Body of pancreas (tissue), 4 donors: ENCODE results near the gene TACC2.

Experiments
- POLR2A ChIP-seq, 3 donors: fragments of 450-650 bp; IDR thresholded peaks; one replicate each; pipeline ENCODE4 v1.6.1; 2016; ENCODE audit warnings: antibody characterized with exemption in 3 of 3, mild to moderate bottlenecking in 2 of 3
- TF ChIP-seq, protein P1 (sequence below), 7 experiments: fragments of 450-650 bp in 4 of 7; fragments of 200-600 bp in 3 of 7; sonication (generic) in 3 of 7; IDR thresholded peaks; one replicate each; pipeline ENCODE4 v1.5.1; 2016 to 2019; ENCODE audit warnings: antibody characterized with exemption in 7 of 7

DNA sequence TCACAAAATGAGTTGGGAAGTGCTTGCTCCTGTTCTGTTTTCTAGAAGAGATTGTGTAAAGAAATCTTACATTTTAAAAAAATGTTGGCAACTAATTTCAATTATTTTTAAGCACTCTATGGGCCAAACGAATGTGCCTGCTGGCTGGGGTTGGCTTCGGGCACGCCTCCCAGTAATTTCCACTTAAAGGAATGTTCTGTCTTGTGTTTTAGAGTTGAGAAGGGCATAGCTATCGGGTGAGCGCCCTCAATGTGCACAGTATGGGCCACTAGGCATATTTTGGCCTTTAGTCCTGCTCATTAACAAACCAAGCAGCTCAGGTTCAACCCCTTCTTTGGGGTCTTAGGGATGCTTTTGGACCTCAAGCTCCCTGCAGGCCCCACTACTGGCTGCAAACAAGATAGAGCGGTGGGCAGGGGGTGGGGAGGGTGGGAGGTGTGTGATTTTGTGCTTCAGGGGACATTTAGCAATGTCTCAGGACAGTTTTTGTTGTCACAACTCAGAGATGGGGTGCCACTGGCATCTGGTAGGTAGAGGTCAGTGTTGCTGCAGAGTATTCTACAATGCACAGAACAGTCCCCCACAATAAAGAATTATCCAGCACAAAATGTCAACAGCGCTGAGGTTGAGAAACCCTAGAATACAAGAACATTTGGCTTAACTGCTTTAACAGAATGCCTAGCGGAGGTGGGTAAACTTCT is 40.7 kb downstream of the TACC2 start:
- no peak for TF ChIP-seq POLR2A (IDR thresholded peaks at IDR 0.05)
- TF ChIP-seq, protein P1, sequence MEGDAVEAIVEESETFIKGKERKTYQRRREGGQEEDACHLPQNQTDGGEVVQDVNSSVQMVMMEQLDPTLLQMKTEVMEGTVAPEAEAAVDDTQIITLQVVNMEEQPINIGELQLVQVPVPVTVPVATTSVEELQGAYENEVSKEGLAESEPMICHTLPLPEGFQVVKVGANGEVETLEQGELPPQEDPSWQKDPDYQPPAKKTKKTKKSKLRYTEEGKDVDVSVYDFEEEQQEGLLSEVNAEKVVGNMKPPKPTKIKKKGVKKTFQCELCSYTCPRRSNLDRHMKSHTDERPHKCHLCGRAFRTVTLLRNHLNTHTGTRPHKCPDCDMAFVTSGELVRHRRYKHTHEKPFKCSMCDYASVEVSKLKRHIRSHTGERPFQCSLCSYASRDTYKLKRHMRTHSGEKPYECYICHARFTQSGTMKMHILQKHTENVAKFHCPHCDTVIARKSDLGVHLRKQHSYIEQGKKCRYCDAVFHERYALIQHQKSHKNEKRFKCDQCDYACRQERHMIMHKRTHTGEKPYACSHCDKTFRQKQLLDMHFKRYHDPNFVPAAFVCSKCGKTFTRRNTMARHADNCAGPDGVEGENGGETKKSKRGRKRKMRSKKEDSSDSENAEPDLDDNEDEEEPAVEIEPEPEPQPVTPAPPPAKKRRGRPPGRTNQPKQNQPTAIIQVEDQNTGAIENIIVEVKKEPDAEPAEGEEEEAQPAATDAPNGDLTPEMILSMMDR (IDR thresholded peaks at IDR 0.05): no peak
